Transverse colon (tissue), 4 donors: ENCODE results near the gene ACAD9. TPM values are rescaled to one million over a fixed set of nuclear protein-coding genes. Genes with fewer than 3 reads are reported as not detected.
"Not testable (repeated sequence)": the region's sequence is repeated elsewhere in the genome, so short reads cannot be mapped to it uniquely, and the experiment has no call there.

Experiments
- DNase-seq: peaks from one replicate; pipeline ENCODE4 v3.0.0-alpha.2; 2019
- H3K27ac ChIP-seq, 4 donors: fragments of 200-600 bp; sonication (generic); 2 replicates each; pipeline ENCODE4 v1.5.1; 2016 to 2018; ENCODE audit warnings: inconsistent platforms in 4 of 4
- H3K27me3 ChIP-seq: fragments of 200-600 bp; sonication (generic); 2 replicates; pipeline ENCODE4 v1.5.1; 2017; ENCODE audit warnings: inconsistent platforms
- H3K36me3 ChIP-seq, 4 donors: fragments of 200-600 bp; sonication (generic); 2 replicates each; pipeline ENCODE4 v1.5.1; 2017 to 2019; ENCODE audit warnings: inconsistent platforms in 4 of 4
- H3K4me1 ChIP-seq, 4 donors: fragments of 200-600 bp; sonication (generic); 2 replicates each; pipeline ENCODE4 v1.5.1; 2017 to 2020; ENCODE audit warnings: inconsistent platforms in 4 of 4
- H3K4me3 ChIP-seq, 4 donors: fragments of 200-600 bp; sonication (generic); 1 replicate in 1 of 4; 2 replicates in 3 of 4; pipeline versions ENCODE4 v1.5.1 to v1.6.1; 2017 to 2019; ENCODE audit warnings: inconsistent platforms in 4 of 4
- H3K9me3 ChIP-seq, 2 donors: fragments of 200-600 bp; sonication (generic); 2 replicates each; pipeline ENCODE4 v1.5.1; 2017 to 2019; ENCODE audit warnings: inconsistent platforms in 2 of 2
- CTCF ChIP-seq, 5 experiments: fragments of 200-600 bp in 3 of 5; fragments of 450-650 bp in 2 of 5; sonication (generic) in 3 of 5; IDR thresholded peaks; 1 replicate in 2 of 5; 2 replicates in 3 of 5; pipeline ENCODE4 v1.5.1; 2016 to 2017; ENCODE audit warnings: antibody characterized with exemption in 5 of 5, inconsistent platforms in 3 of 5, mild to moderate bottlenecking in 2 of 5, moderate library complexity in 1 of 5
- EP300 ChIP-seq: sonication (generic); formaldehyde crosslinking; IDR thresholded peaks from one replicate; pipeline ENCODE4 v1.6.1; 2017; ENCODE audit warnings: antibody characterized with exemption, low read depth
- POLR2A ChIP-seq: fragments of 450-650 bp; IDR thresholded peaks from one replicate; pipeline ENCODE4 v1.6.1; 2016; ENCODE audit warnings: antibody characterized with exemption, mild to moderate bottlenecking, moderate library complexity
- POLR2AphosphoS5 ChIP-seq, 3 donors: sonication (generic); formaldehyde crosslinking; IDR thresholded peaks; one replicate each; pipeline ENCODE4 v1.6.1; 2016; ENCODE audit warnings: antibody characterized with exemption in 3 of 3
- whole genome bisulfite sequencing, 2 donors: methylation state at CpG; one replicate each; pipeline ENCODE4 v1.1.5; 2018; ENCODE audit warnings: low coverage in 1 of 2; 5-methylcytosine and 5-hydroxymethylcytosine counted together
- in situ Hi-C, 4 donors: fragments of 200-750 bp; cut with MboI; loops; one replicate each; pipeline versions ENCODE4 v1.15.0 to v1.15.1; 2017; ENCODE audit warnings: low sequenced_read_pairs in 3 of 4, low pct_ligation_motif_present in 1 of 4, low pct_unique_long_range_greater_than_20kb in 1 of 4
- intact Hi-C: fragments of 100-400 bp; cut with DNase I; formaldehyde crosslinking; loops from one replicate; pipeline ENCODE4 v1.15.1; 2023; ENCODE audit warnings: low total_unique reads
- total RNA-seq, 4 donors: library from RNA; depleted of rRNA; stranded (reverse); fragments of >200 nt; gene quantifications; one replicate each; pipeline ENCODE4 v1.1.0, GENCODE V29; 2016

Gene ACAD9
- total RNA-seq, 4 donors from 2014 or later: 37.3 to 158 (median 85.0) TPM

GRCh38 chr3:128919988-128920387 lies 40.6 kb downstream of the ACAD9 start:
- DNase-seq: no peak
- Histone ChIP-seq H3K4me3 (no peak overlapping the region), H3K4me1 (no peaks in the 10 kb centered on the region), H3K36me3 (no peaks in the 10 kb centered on the region), H3K9me3 (peaks cover 0 to 6% of the 10 kb centered on the region in 2 donors), H3K27me3 (no peaks in the 10 kb centered on the region), H3K27ac (no peak overlapping the region)
- no peak for TF ChIP-seq POLR2AphosphoS5 (IDR thresholded peaks at IDR 0.05)
- no peak for TF ChIP-seq POLR2A
- no peak for TF ChIP-seq CTCF (IDR thresholded peaks at IDR 0.05)
- no peak for TF ChIP-seq EP300
- in situ Hi-C loops: no loop called here
- intact Hi-C loops: no loop called here
- WGBS, 2 donors: 100% methylated on average over 1 of the region's 1 CpG; no CpG with 5 or more reads in 1 of the 2 donors

DNA sequence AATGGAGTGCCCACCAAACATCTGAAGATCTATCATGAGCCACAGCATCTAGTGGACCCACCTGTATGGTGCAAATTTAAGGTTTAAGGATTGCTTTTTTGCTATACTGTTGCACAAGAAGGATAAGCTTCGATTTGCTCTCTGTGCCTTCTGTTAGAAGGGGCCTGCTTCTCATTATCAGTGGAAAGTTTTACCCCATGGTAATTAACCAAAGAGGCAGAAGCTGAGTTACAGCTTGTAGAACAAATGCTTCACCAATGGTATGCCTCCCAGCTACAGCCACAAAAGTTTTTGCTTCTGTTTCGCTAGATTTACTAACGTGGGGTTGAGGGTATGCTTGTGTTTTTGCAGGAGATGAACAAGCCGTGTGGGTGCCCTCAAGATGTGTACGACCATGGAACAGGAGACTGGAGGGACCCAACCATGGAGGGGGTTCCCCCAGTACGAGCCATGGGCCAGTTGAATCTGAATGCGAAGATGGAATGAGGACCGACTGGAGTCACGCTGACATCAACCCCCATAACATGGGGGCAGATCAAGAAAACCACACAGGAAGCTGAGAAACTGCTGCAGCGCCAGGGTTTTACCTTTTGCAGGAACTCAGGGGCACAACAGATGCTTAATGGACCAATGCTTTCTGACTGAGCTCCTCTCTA lies 43.5 kb downstream of the ACAD9 start:
- Histone ChIP-seq H3K27ac (no peak overlapping the region), H3K9me3 (peaks cover 5 to 6% of the 10 kb centered on the region in 2 donors), H3K27me3 (no peaks in the 10 kb centered on the region), H3K36me3 (no peaks in the 10 kb centered on the region), H3K4me3 (no peak overlapping the region), H3K4me1 (no peaks in the 10 kb centered on the region)
- TF ChIP-seq POLR2AphosphoS5 (IDR thresholded peaks at IDR 0.05): no peak
- no peak for TF ChIP-seq CTCF (IDR thresholded peaks at IDR 0.05)
- no peak for TF ChIP-seq POLR2A
- no peak for TF ChIP-seq EP300
- WGBS, 2 donors: 85 to 88% methylated on average over 6 to 10 of the region's 10 CpGs
- in situ Hi-C loops (no loop called here), intact Hi-C loops (no loop called here)
- DNase-seq: no peak

DNA sequence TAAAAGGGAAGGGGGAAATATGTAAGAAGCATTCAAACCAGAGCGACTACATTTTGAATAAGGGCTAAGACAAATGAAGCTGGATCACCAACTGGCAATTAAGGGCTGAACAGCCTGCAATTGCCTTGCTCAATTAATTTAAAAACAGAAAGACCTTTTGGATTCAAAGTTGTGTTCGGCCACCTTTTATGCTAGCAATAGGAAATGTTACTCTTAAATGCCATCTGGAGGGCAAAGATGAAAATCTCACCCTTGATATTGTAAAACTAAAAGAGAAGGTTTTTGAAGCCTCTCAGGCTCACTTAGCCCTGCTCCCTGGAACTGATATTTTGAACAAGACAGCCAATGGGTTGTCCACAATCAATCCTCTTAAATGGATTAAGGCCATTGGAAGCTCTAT lies 44.2 kb downstream of the ACAD9 start:
- no peak overlapping the region for H3K27ac ChIP-seq
- no peak for DNase-seq
- in situ Hi-C loops: no loop called here
- intact Hi-C loops: no loop called here
- H3K4me3 ChIP-seq: no peak overlapping the region
- no peaks in the 10 kb centered on the region for H3K27me3 ChIP-seq
- TF ChIP-seq EP300: no peak
- TF ChIP-seq POLR2AphosphoS5 (IDR thresholded peaks at IDR 0.05): no peak
- no peak for TF ChIP-seq POLR2A
- TF ChIP-seq CTCF (IDR thresholded peaks at IDR 0.05): no peak
- H3K4me1 ChIP-seq: no peaks in the 10 kb centered on the region
- no peaks in the 10 kb centered on the region for H3K36me3 ChIP-seq
- peaks cover 5 to 6% of the 10 kb centered on the region in 2 donors for H3K9me3 ChIP-seq
- whole genome bisulfite sequencing, 2 donors: 79 to 80% methylated on average over 2 of the region's 2 CpGs

DNA sequence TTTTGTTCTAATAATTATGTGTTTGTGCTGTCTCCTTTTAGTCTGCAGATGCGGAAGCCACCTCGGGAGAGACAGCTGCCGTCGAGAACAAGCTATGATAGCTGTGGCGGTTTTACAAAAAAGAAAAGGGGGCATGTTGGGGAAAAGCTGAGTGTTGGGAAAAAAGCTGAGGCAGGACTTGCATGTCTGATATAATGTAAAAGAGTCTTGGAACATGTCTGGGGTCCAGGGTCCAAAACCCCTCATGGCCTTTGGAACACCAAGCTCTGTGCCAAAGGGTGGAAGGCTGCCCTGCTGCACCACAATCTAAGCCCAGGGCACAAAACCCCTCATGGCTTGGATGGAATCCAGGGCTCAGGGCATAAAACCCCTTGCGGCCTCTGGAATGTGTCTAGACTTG lies 44.6 kb downstream of the ACAD9 start:
- DNase-seq, in situ Hi-C loops: not testable (repeated sequence)

GRCh38 chr3:128929364-128929763 lies 49.9 kb downstream of the ACAD9 start:
- in situ Hi-C loops: no loop called here
- 78 to 91% methylated on average over 3 of the region's 3 CpGs for WGBS, 2 donors

More for the DNA sequence above, 44.6 kb downstream of the ACAD9 start:
- intact Hi-C loops, H3K27me3 ChIP-seq, H3K4me1 ChIP-seq, H3K9me3 ChIP-seq, H3K4me3 ChIP-seq, H3K36me3 ChIP-seq, H3K27ac ChIP-seq: not testable (repeated sequence)
- WGBS, 2 donors: 71 to 82% methylated on average over 2 to 6 of the region's 6 CpGs

More at GRCh38 chr3:128929364-128929763, 49.9 kb downstream of the ACAD9 start:
- Histone ChIP-seq H3K27ac (no peak overlapping the region), H3K36me3 (no peaks in the 10 kb centered on the region), H3K4me3 (no peak overlapping the region), H3K27me3 (no peaks in the 10 kb centered on the region), H3K9me3 (peaks cover 2 to 8% of the 10 kb centered on the region in 2 donors), H3K4me1 (no peaks in the 10 kb centered on the region)
- TF ChIP-seq POLR2A (no peak), POLR2AphosphoS5 (IDR thresholded peaks at IDR 0.05) (no peak), CTCF (IDR thresholded peaks at IDR 0.05) (no peak), EP300 (no peak)
- DNase-seq: no peak
- intact Hi-C loops: no loop called here
